Measurements from ENCODE around the gene OR2L5.

OR2L5 gene, protein sequence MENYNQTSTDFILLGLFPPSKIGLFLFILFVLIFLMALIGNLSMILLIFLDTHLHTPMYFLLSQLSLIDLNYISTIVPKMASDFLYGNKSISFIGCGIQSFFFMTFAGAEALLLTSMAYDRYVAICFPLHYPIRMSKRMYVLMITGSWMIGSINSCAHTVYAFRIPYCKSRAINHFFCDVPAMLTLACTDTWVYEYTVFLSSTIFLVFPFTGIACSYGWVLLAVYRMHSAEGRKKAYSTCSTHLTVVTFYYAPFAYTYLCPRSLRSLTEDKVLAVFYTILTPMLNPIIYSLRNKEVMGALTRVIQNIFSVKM

DNA sequence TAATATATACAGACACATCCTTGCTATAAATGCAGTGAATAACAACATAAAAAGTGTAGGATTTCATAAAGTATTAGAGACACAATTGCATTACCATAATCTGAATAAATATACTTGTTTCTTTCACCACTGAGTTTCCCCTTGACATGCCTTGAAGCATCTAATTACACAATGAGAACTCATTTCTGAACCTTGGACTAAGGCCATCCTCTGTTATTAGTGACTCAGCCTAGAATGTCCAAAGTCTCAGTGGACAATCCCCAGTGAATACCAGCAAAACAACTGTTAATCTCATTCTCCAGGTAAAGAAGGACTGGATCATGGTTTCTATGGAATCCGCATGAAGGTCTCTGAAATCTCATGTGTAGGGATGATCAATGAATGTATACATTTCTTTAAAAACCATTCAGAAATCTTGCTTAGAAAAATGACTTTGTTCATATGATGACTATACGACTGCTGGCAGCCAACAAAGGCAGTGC, at the start of gene OR2L5:
OR2L5 (plus strand) TSS at position 432 of the 482 bp plus-strand sequence. CDS start 8,288 bp downstream, outside the sequence.
- DNase-seq = no peak

- DNase-seq = no peak
These were observed 48.5 kb upstream of the OR2L5 start, which contains the start of gene OR2AK2 for GRCh38 chr1:247964933-247965332. TSS of gene OR2AK2 (plus strand) at chr1:247965233. CDS start at chr1:247965377, 144 bp downstream.

DNA sequence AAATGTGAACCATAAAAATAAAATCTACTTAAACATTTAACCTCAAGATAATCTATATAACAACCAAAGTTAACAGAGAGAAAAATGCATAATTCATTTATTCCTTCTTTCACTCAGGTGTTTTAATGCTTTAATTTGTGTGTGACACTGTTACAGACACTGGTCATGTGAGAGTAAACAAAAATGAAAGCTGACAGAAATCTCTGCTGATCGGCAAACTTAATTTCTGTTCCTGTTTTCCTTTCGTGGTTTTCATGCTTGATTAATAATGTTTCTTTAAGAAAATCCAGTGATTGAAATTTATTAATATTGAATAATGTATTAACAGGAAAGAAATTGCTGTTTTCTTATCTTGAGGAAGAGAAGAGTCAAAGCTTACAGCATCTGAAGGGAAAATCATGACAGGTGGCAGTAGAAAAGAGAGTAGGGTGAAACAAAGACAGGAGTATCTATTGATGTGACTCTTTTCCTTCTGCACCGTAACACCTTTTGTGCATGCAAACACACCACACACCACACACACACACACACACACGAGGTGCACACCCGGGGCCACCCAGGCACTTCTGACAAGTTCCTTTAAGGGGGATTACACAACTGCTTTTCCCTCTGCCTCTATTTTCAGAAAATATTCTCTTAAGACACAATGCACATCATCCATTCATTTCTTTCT, 46.8 kb upstream of the OR2L5 start:
- no peak for DNase-seq

DNA sequence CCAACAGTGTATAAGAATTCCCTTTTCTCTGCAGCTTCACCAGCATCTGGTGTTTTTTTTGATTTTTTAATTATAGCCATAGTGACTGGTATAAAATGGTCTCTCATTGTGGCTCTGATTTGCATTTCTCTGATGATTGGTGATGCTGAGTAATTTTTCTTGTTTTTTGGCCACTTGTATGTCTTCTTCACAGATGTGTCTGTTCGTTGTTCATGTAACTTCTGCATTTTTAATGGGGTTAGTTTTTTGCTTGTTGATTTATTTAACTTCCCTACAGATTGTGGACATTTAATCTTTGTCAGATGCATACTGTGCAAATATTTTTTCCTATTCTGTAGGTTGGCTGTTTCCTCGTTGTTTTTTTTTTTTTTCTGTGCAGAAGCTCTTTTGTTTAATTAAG, 20.5 kb upstream of the OR2L5 start:
- DNase-seq = no peak

DNA sequence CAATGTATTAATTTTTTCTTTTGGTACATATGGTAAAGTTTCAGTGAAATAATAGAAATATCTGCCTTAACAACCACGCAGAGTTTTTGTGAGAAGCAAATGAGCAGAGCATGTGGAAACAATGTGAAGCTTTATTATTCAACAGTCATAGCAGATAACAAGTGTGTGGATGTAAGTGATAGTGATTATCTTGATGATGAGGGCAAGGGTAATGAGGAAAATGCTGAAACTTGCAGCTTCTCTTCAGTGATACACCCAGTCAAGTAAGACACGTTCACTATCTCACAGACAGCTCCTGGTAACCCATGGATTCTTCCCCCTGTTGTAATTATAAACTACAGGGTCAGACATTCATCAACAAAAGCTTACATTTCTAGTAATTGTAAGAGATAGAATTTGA, 14.6 kb upstream of the OR2L5 start:
- DNase-seq = no peak

DNA sequence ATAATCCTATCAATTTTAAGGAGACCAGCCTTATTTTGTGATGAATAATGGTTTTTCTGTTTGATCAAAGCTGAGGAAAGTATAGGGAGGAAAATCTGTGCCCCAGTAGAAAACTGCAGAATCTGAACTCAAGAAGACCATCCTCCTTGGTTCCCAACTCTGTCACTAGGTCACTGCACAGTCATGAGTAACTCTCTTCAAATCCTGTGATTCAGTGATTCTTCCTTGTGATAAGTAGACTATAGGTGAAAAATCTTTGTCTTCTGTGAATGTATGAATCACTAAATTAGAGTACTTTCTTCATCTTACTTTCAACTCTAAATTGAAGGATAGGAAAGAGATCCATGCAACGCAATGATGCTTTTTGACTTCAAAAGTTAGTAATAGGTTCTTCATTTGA, 13.3 kb upstream of the OR2L5 start:
- no peak for DNase-seq

- no peak for DNase-seq
These were observed 5.7 kb upstream of the OR2L5 start for GRCh38 chr1:248007778-248008177.

GRCh38 chr1:248009681-248010080, 3.8 kb upstream of the OR2L5 start:
- no peak for DNase-seq

- no peak for DNase-seq
These were observed 2.3 kb downstream of the OR2L5 start for GRCh38 chr1:248015803-248016202.

DNA sequence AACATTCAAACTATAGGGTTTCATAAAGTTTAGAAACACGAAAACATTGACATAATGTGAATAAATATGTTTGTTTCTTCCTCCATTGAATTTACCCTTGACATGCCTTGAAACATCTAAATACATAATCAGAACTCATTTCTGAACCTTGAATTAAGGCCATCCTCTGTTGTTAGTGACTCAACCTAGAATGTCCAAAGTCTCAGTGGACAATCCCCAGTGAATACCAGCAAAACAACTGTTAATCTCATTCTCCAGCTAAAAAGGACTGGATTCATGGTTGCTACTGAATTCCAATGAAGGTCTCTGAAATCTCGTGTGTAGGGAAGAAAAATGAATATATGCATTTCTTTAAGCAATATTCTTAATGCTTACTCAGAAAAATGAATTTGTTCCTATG, 16.3 kb downstream of the OR2L5 start, which contains the start of gene OR2L2:
OR2L2 (plus strand) TSS at position 301 of the 400 bp plus-strand sequence. CDS start 8,198 bp downstream, outside the sequence.
- no peak for DNase-seq

- no peak for DNase-seq
These were observed 31.7 kb downstream of the OR2L5 start for GRCh38 chr1:248045209-248045608.

DNA sequence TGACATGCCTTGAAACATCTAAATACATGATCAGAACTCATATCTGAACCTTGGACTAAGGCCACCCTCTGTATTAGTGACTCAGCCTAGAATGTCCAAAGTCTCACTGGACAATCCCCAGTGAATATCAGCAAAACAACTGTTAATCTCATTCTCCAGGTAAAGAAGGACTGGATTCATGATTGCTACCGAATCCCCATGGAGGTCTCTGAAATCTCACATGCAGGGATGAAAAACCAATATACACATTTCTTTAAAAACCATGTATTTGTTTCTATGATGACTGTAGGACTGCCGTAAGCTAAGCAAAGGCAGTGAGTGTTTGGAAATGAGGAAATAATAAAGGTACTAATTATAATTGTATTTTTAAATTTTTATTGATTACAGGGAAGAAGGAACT, 33.1 kb downstream of the OR2L5 start, which contains the start of gene OR2L3:
OR2L3 (plus strand) TSS at position 301 of the 400 bp plus-strand sequence. CDS start 13,846 bp downstream, outside the sequence.
- DNase-seq = no peak

GRCh38 chr1:248047008-248047407, 33.5 kb downstream of the OR2L5 start:
- DNase-seq = no peak

GRCh38 chr1:248054671-248055070, 41.2 kb downstream of the OR2L5 start:
- DNase-seq = no peak

GRCh38 chr1:248055261-248055660, 41.8 kb downstream of the OR2L5 start:
- no peak for DNase-seq

GRCh38 chr1:248065071-248065470, 51.6 kb downstream of the OR2L5 start:
- no peak for DNase-seq

DNA sequence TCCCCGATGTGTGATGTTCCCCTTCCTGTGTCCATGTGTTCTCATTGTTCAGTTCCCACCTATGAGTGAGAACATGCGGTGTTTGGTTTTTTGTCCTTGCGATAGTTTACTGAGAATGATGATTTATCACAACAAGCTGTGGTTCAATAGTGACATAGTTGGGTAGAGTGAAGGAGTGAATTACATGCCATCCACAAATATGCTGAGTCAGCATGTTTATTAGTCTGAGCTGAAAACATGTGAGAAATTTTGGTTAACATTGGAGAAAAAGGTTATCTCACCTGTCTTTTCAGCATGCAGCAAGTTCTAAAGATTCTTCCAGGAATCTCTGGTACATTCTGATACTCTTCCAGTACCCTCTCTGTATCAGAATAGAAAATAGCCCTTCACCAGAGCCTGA, 52.1 kb downstream of the OR2L5 start:
- no peak for DNase-seq
